Endothelial cell of umbilical vein (primary cell): ENCODE results near the gene THTPA. TPM values are rescaled to one million over a fixed set of nuclear protein-coding genes. Genes with fewer than 3 reads are reported as not detected.

Experiments
- BruUV-seq: library from RNA; stranded (reverse); fragments of 400-500 nt; replicated peaks from 2 replicates; lab custom pipeline; 2021; lab: Mats Ljungman, UMichigan
- CTCF ChIA-PET: fragments of 300-600, 350-600 bp; sonication (Branson Sonifier 250); formaldehyde crosslinking; loops from one replicate; lab custom pipeline; 2021; ENCODE audit warnings: antibody characterized with exemption, inconsistent platforms; lab: Charles Lee
- POLR2A ChIA-PET: fragments of 300-600, 350-600 bp; sonication (Branson Sonifier 250); formaldehyde crosslinking; loops from one replicate; lab custom pipeline; 2021; ENCODE audit warnings: antibody characterized with exemption, inconsistent platforms; lab: Charles Lee
- DNase-seq: peaks from one replicate; pipeline ENCODE4 v3.0.0-alpha.2; 2011; ENCODE audit warnings: low read depth, low spot score
- FAIRE-seq: peaks from 2 replicates; lab custom pipeline; 2011; peaks lifted over from hg19 to GRCh38; lab: Jason Lieb, UNC
- H2AFZ ChIP-seq: 2 replicates; pipeline ENCODE4 v1.6.0; 2012; ENCODE audit warnings: low read depth, low read length, control low read depth, inconsistent platforms
- H3K27ac ChIP-seq: 2 replicates; pipeline ENCODE4 v1.5.1; 2011; ENCODE audit warnings: low read depth, mild to moderate bottlenecking, control low read depth, low read length, moderate library complexity; ENCODE audit not compliant: insufficient read depth
- H3K27me3 ChIP-seq, 2 experiments: 2 replicates each; pipeline versions ENCODE4 v1.6.0 to v1.6.1; 2011; ENCODE audit warnings: low read length in 2 of 2, mixed read lengths in 1 of 2; ENCODE audit not compliant: control insufficient read depth in 2 of 2, insufficient read depth in 2 of 2
- H3K36me3 ChIP-seq, 2 experiments: 2 replicates in 1 of 2; 3 replicates in 1 of 2; pipeline ENCODE4 v1.5.1; 2011; ENCODE audit warnings: low read length in 2 of 2, mild to moderate bottlenecking in 1 of 2, moderate library complexity in 1 of 2; ENCODE audit not compliant: control insufficient read depth in 2 of 2, insufficient read depth in 2 of 2; ENCODE audit errors: extremely low read depth in 1 of 2
- H3K4me1 ChIP-seq: 3 replicates; pipeline ENCODE4 v1.5.1; 2011; ENCODE audit warnings: mild to moderate bottlenecking, low read length; ENCODE audit not compliant: control insufficient read depth, insufficient read depth; ENCODE audit errors: extremely low read depth
- H3K4me2 ChIP-seq: 2 replicates; pipeline ENCODE4 v1.6.1; 2011; ENCODE audit warnings: low read length, control low read depth, mixed read lengths; ENCODE audit not compliant: insufficient read depth
- H3K4me3 ChIP-seq, 3 experiments: fragments of 200-600 bp in 1 of 3; sonication (generic), shearing (Covaris generic) in 1 of 3; replicated peaks in 1 of 3; 2 replicates each; pipeline ENCODE4 v1.5.1; 2011 to 2016; ENCODE audit warnings: control low read depth in 3 of 3, low read length in 3 of 3, mild to moderate bottlenecking in 2 of 3, inconsistent platforms in 1 of 3, low read depth in 1 of 3, moderate library complexity in 1 of 3; ENCODE audit not compliant: insufficient read depth in 1 of 3
- H3K79me2 ChIP-seq: 2 replicates; pipeline ENCODE4 v1.6.0; 2012; ENCODE audit warnings: low read length, inconsistent platforms; ENCODE audit not compliant: control insufficient read depth, insufficient read depth
- H3K9ac ChIP-seq: replicated peaks from 2 replicates; pipeline ENCODE3; 2011; ENCODE audit warnings: low read length, control low read depth; ENCODE audit not compliant: insufficient read depth; ENCODE audit errors: extremely low read depth
- H3K9me1 ChIP-seq: replicated peaks from 3 replicates; pipeline ENCODE4 v1.6.0; 2011; ENCODE audit warnings: mild to moderate bottlenecking, low read length; ENCODE audit not compliant: control insufficient read depth, insufficient read depth; ENCODE audit errors: extremely low read depth
- H3K9me3 ChIP-seq: replicated peaks from 2 replicates; pipeline ENCODE4 v1.5.1; 2012; ENCODE audit warnings: low read length, inconsistent platforms; ENCODE audit not compliant: control insufficient read depth, insufficient read depth
- H4K20me1 ChIP-seq: replicated peaks from 2 replicates; pipeline ENCODE3; 2011; ENCODE audit warnings: mild to moderate bottlenecking, low read length; ENCODE audit not compliant: control insufficient read depth, insufficient read depth; ENCODE audit errors: extremely low read depth
- EZH2 ChIP-seq: IDR thresholded peaks from 2 replicates; pipeline ENCODE4 v1.6.1; 2012; ENCODE audit warnings: borderline replicate concordance, low read depth, mild to moderate bottlenecking, moderate library complexity, low read length, inconsistent platforms; ENCODE audit not compliant: severe bottlenecking
- FOS ChIP-seq: IDR thresholded peaks from 2 replicates; pipeline ENCODE4 v1.6.1; 2011; ENCODE audit warnings: mild to moderate bottlenecking, low read length, moderate library complexity, borderline replicate concordance; ENCODE audit not compliant: insufficient read depth
- GATA2 ChIP-seq: IDR thresholded peaks from 2 replicates; pipeline ENCODE4 v1.7.0; 2011; ENCODE audit warnings: low read depth, mild to moderate bottlenecking, moderate library complexity, mixed read lengths, low read length; ENCODE audit not compliant: insufficient read length, insufficient read depth
- JUN ChIP-seq: IDR thresholded peaks from 2 replicates; pipeline ENCODE4 v1.6.1; 2011; ENCODE audit warnings: borderline replicate concordance, low read depth; ENCODE audit not compliant: insufficient read length, insufficient read depth
- MYC ChIP-seq: IDR thresholded peaks from one replicate; pipeline ENCODE4 v1.6.1; 2011; ENCODE audit warnings: mild to moderate bottlenecking, low read depth, low read length
- POLR2A ChIP-seq: IDR thresholded peaks from 2 replicates; pipeline ENCODE4 v1.6.1; 2012; ENCODE audit warnings: low read depth, mild to moderate bottlenecking, control low read depth, low read length
- POLR2AphosphoS5 ChIP-seq: IDR thresholded peaks from 2 replicates; pipeline ENCODE4 v1.6.1; 2012; ENCODE audit warnings: low read depth, mild to moderate bottlenecking, control low read depth, low read length, moderate library complexity; ENCODE audit not compliant: insufficient read depth
- dilution Hi-C: fragments of 300-500 bp; cut with MboI; formaldehyde crosslinking; loops from one replicate; pipeline ENCODE4 v1.15.0; 2019; ENCODE audit warnings: low sequenced_read_pairs; ENCODE audit not compliant: extremely low pct_ligation_motif_present
- intact Hi-C: fragments of 100-400 bp; cut with micrococcal nuclease; formaldehyde crosslinking; loops from one replicate; pipeline ENCODE4 v1.10.0; 2022
- polyA plus RNA-seq, 4 experiments: library from polyadenylated mRNA; depleted of rRNA in 3 of 4; stranded (reverse) in 3 of 4; unstranded in 1 of 4; fragments of >200 nt; gene quantifications; 2 replicates each; pipeline versions ENCODE4 v1.2.1 to v1.2.3, GENCODE V29; 2011 to 2012; ENCODE audit warnings: missing spikeins in 1 of 4
- total RNA-seq: library from RNA; stranded (reverse); gene quantifications from 2 replicates; pipeline ENCODE4 v1.2.3, GENCODE V29; 2021
- TF ChIP-seq, protein P1 (sequence below): IDR thresholded peaks from 2 replicates; pipeline ENCODE4 v1.6.1; 2011; ENCODE audit not compliant: insufficient read depth, insufficient read length
- TF ChIP-seq, protein P2 (sequence below), 2 donors: IDR thresholded peaks; 1 replicate in 1 of 2; 2 replicates in 1 of 2; pipeline ENCODE4 v1.5.1; 2011; ENCODE audit warnings: low read length in 2 of 2, mild to moderate bottlenecking in 2 of 2, moderate library complexity in 2 of 2, control low read depth in 1 of 2, inconsistent platforms in 1 of 2, low read depth in 1 of 2; ENCODE audit not compliant: insufficient read depth in 1 of 2; ENCODE audit errors: extremely low read depth in 1 of 2

The THTPA gene
- total and polyA plus RNA-seq, 2 donors (not counting 3 experiments of a cell fraction or from before 2014, with no cell fraction given) = 10.8 to 12.5 TPM

DNA sequence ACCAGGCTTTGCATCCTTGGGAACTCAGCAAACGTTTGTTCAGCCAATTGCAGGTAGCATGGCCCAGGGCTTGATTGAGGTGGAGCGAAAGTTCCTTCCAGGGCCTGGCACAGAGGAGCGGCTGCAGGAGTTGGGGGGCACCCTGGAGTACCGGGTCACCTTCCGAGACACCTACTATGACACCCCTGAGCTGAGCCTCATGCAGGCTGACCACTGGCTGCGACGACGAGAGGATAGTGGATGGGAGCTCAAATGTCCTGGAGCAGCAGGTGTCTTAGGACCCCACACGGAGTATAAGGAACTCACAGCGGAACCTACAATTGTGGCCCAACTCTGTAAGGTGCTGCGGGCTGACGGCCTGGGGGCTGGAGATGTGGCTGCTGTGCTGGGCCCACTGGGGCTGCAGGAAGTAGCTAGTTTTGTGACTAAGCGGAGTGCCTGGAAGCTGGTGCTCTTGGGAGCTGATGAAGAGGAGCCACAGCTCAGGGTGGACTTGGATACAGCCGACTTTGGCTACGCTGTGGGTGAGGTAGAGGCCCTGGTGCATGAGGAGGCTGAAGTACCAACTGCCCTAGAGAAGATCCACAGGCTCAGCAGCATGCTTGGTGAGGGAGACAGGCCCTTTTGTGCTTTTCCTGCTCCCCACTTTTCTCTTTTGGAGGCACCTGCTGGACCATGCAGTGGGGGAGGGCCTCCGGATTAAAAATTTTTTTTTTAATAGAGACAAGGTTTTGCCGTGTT, 799 bp downstream of the THTPA start:
- no peaks in the 10 kb centered on the region for H3K27me3 ChIP-seq
- DNase-seq (no peak), FAIRE-seq (no peak)
- H4K20me1 ChIP-seq = no peaks in the 10 kb centered on the region
- no peaks in the 10 kb centered on the region for H3K9me3 ChIP-seq
- peak overlapping the region; percentile 78 for H2AFZ ChIP-seq
- no peaks in the 10 kb centered on the region for H3K9me1 ChIP-seq
- peak overlapping the region; percentile 94 for H3K4me2 ChIP-seq
- no TSS peak for BruUV-seq
- ChIA-PET CTCF (interaction anchor here (0.9 to 12.3 kb wide), 3 partner anchors 17 to 78 kb away, joined by 3 to 416 read pairs (median 3); no protein-coding TSS in a partner anchor), POLR2A (no interaction called here)
- H3K9ac ChIP-seq = peak overlapping the region; percentile 77
- peak overlapping the region; percentile 52 for H3K27ac ChIP-seq
- H3K4me3 ChIP-seq = peak overlapping the region; percentile 63 to 83 (median 79)
- peaks cover 12% of the 10 kb centered on the region for H3K4me1 ChIP-seq
- peaks cover 11% of the 10 kb centered on the region for H3K79me2 ChIP-seq
- H3K36me3 ChIP-seq = peaks cover 0 to 9% of the 10 kb centered on the region in 2 experiments
- dilution Hi-C loops (no loop called here), intact Hi-C loops (loop anchor here (1.0 kb wide), 1 partner anchor 88 kb away; the partner anchor contains the start of gene NGDN)
- TF ChIP-seq GATA2 (no peak), JUN (no peak), POLR2AphosphoS5 (no peak), FOS (no peak), MYC (no peak), POLR2A (no peak), EZH2 (no peak)
- TF ChIP-seq, protein P1, sequence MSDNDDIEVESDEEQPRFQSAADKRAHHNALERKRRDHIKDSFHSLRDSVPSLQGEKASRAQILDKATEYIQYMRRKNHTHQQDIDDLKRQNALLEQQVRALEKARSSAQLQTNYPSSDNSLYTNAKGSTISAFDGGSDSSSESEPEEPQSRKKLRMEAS = no peak
- TF ChIP-seq, protein P2, sequence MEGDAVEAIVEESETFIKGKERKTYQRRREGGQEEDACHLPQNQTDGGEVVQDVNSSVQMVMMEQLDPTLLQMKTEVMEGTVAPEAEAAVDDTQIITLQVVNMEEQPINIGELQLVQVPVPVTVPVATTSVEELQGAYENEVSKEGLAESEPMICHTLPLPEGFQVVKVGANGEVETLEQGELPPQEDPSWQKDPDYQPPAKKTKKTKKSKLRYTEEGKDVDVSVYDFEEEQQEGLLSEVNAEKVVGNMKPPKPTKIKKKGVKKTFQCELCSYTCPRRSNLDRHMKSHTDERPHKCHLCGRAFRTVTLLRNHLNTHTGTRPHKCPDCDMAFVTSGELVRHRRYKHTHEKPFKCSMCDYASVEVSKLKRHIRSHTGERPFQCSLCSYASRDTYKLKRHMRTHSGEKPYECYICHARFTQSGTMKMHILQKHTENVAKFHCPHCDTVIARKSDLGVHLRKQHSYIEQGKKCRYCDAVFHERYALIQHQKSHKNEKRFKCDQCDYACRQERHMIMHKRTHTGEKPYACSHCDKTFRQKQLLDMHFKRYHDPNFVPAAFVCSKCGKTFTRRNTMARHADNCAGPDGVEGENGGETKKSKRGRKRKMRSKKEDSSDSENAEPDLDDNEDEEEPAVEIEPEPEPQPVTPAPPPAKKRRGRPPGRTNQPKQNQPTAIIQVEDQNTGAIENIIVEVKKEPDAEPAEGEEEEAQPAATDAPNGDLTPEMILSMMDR (IDR thresholded peaks at IDR 0.05; ENCODE audit: extremely low read depth in 1 of 2, insufficient read depth in 1 of 2, low read depth in 1 of 2, low read length in 2 of 2) = no peak
